ENCODE results near the gene LRRC8A.
A peak's percentile ranks its signal among the peaks of the same experiment; 100 is the strongest.
"Not testable (repeated sequence)": the region's sequence is repeated elsewhere in the genome, so short reads cannot be mapped to it uniquely, and the experiment has no call there.

The LRRC8A gene

DNA sequence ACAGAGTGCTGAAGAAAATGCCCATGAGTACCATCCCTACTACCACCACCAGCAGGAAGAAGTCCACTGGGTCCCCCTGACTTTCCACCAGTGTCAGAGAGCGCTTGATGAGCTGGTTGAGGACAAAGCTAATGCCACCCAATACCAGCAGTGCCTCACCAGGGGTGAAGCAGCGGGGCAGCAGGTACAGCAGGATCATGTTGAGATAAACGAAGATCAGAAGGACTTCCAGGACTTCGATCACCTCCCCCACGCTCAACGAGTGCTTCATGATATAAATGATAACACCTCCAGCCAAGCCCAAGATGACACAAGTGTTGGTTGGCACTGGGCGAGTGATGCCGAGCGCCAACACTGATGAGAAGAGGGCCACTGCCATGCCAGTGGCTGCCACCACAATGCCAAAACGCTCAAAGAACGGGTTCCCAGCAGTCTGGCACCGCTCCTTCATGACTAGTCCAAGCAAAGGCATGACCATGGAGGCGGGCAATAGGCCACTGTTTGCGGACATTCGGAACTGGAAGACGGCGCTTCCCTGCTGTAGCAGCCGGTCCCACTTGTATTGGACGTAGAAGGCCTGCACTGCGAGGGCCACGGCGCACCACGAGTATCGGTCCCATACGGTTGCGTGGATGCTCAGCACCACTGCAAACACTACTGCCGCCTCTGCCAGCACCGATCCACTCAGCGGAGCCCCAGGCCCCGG, 64.8 kb downstream of the LRRC8A start:
- Histone ChIP-seq H3K27me3 (ENCODE audit: low read depth, low read length) (no peaks in the 10 kb centered on the region), H3K36me3 (ENCODE audit: control insufficient read depth in 1 of 2, insufficient read depth in 2 of 2, low read length in 2 of 2) (peaks cover 8 to 13% of the 10 kb centered on the region in 2 donors), H3K27ac (ENCODE audit: low read length) (peak overlapping the region; percentile 96), H3K4me3 (ENCODE audit: low read depth in 1 of 2, low read length in 2 of 2) (peak overlapping the region; percentile 91 to 93), H3K4me1 (ENCODE audit: control insufficient read depth in 1 of 2, insufficient read depth in 2 of 2, low read length in 2 of 2) (peaks cover 6 to 17% of the 10 kb centered on the region in 2 donors), H3K9me3 (ENCODE audit: control insufficient read depth in 1 of 2, low read length in 2 of 2) (no peaks in the 10 kb centered on the region)

DNA sequence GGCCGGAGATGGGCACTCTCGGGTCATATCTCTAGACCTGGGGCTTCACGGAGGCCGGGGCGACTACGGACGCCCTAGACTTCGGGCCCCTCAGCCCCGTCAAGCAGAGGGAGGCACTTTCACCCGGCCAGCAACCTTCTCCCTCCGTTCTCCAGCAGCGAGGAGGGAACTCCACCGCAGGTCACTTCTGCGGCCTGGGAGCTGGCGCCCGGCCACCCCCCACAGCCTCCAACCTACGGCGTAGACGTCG, 65.3 kb downstream of the LRRC8A start:
- H3K27ac ChIP-seq (ENCODE audit: low read length), result peak overlapping the region; percentile 96
- H3K9me3 ChIP-seq (ENCODE audit: control insufficient read depth in 1 of 2, low read length in 2 of 2), result no peaks in the 10 kb centered on the region
- H3K4me1 ChIP-seq (ENCODE audit: control insufficient read depth in 1 of 2, insufficient read depth in 2 of 2, low read length in 2 of 2), result peaks cover 6 to 17% of the 10 kb centered on the region in 2 donors
- H3K36me3 ChIP-seq (ENCODE audit: control insufficient read depth in 1 of 2, insufficient read depth in 2 of 2, low read length in 2 of 2), result peaks cover 8 to 13% of the 10 kb centered on the region in 2 donors
- peak overlapping the region; percentile 91 to 93 for H3K4me3 ChIP-seq (ENCODE audit: low read depth in 1 of 2, low read length in 2 of 2)
- H3K27me3 ChIP-seq (ENCODE audit: low read depth, low read length), result no peaks in the 10 kb centered on the region

DNA sequence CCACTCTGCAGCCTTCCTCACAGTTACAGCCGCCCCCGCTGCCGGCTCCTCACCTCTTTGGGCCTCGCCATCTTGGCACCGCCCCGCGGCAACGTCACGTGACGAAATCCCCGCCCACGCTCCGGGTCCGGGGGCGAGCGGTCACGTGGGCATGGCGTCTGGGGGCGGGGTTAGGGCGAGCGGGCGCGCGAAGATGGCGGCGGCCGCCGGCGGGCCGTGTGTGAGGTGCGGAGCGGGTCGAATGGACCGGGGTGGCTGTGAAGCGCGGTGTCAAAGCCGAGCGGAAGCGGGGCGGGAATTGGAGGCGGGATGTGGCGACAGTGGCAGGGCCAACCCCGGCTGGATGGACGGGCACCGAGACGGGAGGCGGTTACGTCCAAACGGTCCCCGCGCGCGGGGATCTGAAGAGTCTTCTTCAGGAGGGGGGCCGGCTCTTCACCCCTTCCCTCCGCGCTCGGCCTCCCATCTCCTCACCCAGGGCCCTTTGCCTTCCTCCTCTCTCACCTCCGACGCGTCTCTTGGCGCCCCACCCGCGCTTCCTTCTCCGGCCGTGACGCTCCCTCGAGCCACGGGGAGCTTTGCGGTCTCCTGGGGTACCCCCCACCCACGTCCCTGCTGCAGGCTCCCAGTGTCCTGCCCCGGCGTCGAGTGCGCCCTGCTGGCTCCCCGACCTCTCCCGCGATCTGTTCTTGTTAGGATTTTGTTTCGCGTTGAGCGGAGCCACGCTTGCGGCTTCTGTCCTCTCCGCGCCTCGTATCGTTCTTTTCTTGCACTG, 65.8 kb downstream of the LRRC8A start, which contains the start of the genes DOLK and NUP188:
Gene DOLK, minus strand, starts transcription at position 77 of the 775 bp plus-strand sequence. CDS start 300 bp downstream, outside the sequence.
Gene NUP188, plus strand, starts transcription at position 173 of the 775 bp plus-strand sequence. Its CDS starts 21 bp downstream, at position 194.
- H3K4me1 ChIP-seq (ENCODE audit: control insufficient read depth in 1 of 2, insufficient read depth in 2 of 2, low read length in 2 of 2), result peaks cover 6 to 17% of the 10 kb centered on the region in 2 donors
- peaks cover 10 to 13% of the 10 kb centered on the region in 2 donors for H3K36me3 ChIP-seq (ENCODE audit: control insufficient read depth in 1 of 2, insufficient read depth in 2 of 2, low read length in 2 of 2)
- H3K4me3 ChIP-seq (ENCODE audit: low read depth in 1 of 2, low read length in 2 of 2), result peak within 1 kb of the TSS; percentile 91 to 93
- H3K9me3 ChIP-seq (ENCODE audit: control insufficient read depth in 1 of 2, low read length in 2 of 2), result no peaks in the 10 kb centered on the region
- no peaks in the 10 kb centered on the region for H3K27me3 ChIP-seq (ENCODE audit: low read depth, low read length)
- H3K27ac ChIP-seq (ENCODE audit: low read length), result peak within 1 kb of the TSS; percentile 96

GRCh38 chr9:128961403-128961802, 79.5 kb downstream of the LRRC8A start:
- peaks cover 20 to 46% of the 10 kb centered on the region in 2 donors for H3K36me3 ChIP-seq (ENCODE audit: control insufficient read depth in 1 of 2, insufficient read depth in 2 of 2, low read length in 2 of 2)
- H3K4me1 ChIP-seq (ENCODE audit: control insufficient read depth in 1 of 2, insufficient read depth in 2 of 2, low read length in 2 of 2); H3K4me3 ChIP-seq (ENCODE audit: low read depth in 1 of 2, low read length in 2 of 2); H3K9me3 ChIP-seq (ENCODE audit: control insufficient read depth in 1 of 2, low read length in 2 of 2); H3K27me3 ChIP-seq (ENCODE audit: low read depth, low read length); H3K27ac ChIP-seq (ENCODE audit: low read length): not testable (repeated sequence)

Measured in muscle layer of duodenum (tissue), 2 donors.